DOHH2 (cell line): ENCODE results near the gene TULP1.

Source experiments
- H3F3A ChIP-seq: fragments of 200-600 bp; sonication (generic), shearing (Covaris generic); 2 replicates; pipeline ENCODE4 v1.6.0; 2016; ENCODE audit warnings: antibody characterized with exemption, mild to moderate bottlenecking; ENCODE audit not compliant: control insufficient read depth, insufficient read depth
- H3K27ac ChIP-seq: fragments of 200-600 bp; sonication (generic); 2 replicates; pipeline ENCODE4 v1.5.1; 2014; ENCODE audit warnings: low read depth, mild to moderate bottlenecking, low read length, moderate library complexity
- H3K27me3 ChIP-seq: fragments of 200-600 bp; sonication (generic); 2 replicates; pipeline ENCODE4 v1.6.1; 2014; ENCODE audit warnings: mild to moderate bottlenecking, low read length, mixed read lengths; ENCODE audit not compliant: control insufficient read depth
- H3K36me3 ChIP-seq: fragments of 200-600 bp; sonication (generic); 2 replicates; pipeline ENCODE4 v1.6.1; 2014; ENCODE audit warnings: mild to moderate bottlenecking, low read length, moderate library complexity, mixed read lengths; ENCODE audit not compliant: control insufficient read depth
- H3K4me1 ChIP-seq: fragments of 200-600 bp; sonication (generic); 2 replicates; pipeline ENCODE4 v1.6.1; 2014; ENCODE audit warnings: mild to moderate bottlenecking, low read length, mixed read lengths; ENCODE audit not compliant: control insufficient read depth
- H3K4me2 ChIP-seq: fragments of 200-600 bp; sonication (generic); 2 replicates; pipeline ENCODE4 v1.6.0; 2014; ENCODE audit warnings: mild to moderate bottlenecking, low read length, moderate library complexity
- H3K4me3 ChIP-seq: fragments of 200-600 bp; sonication (generic); 2 replicates; pipeline ENCODE4 v1.5.1; 2014; ENCODE audit warnings: mild to moderate bottlenecking, low read length, mixed read lengths
- H3K79me2 ChIP-seq: fragments of 200-600 bp; sonication (generic); 2 replicates; pipeline ENCODE4 v1.6.1; 2014; ENCODE audit warnings: mild to moderate bottlenecking, low read length, mixed read lengths; ENCODE audit not compliant: control insufficient read depth
- H3K9me2 ChIP-seq: fragments of 200-600 bp; sonication (generic); replicated peaks from 2 replicates; pipeline ENCODE4 v1.6.1; 2014; ENCODE audit warnings: mild to moderate bottlenecking, low read length, mixed read lengths; ENCODE audit not compliant: control insufficient read depth
- H3K9me3 ChIP-seq: fragments of 200-600 bp; sonication (generic); 2 replicates; pipeline ENCODE4 v1.6.1; 2014; ENCODE audit warnings: antibody characterized with exemption, low read length, mixed read lengths; ENCODE audit not compliant: control insufficient read depth, insufficient read depth
- H4K20me1 ChIP-seq: fragments of 200-600 bp; sonication (generic); 2 replicates; pipeline ENCODE4 v1.6.0; 2014; ENCODE audit warnings: low read depth, mild to moderate bottlenecking, antibody characterized with exemption, low read length, moderate library complexity; ENCODE audit not compliant: control insufficient read depth, insufficient read depth
- CTCF ChIP-seq: fragments of 200-600 bp; sonication (generic); IDR thresholded peaks from one replicate; pipeline ENCODE4 v1.5.1; 2014; ENCODE audit warnings: antibody characterized with exemption, mild to moderate bottlenecking, low read depth, low read length; ENCODE audit not compliant: poor library complexity, severe bottlenecking
- EZH2phosphoT487 ChIP-seq: fragments of 200-600 bp; sonication (generic); IDR thresholded peaks from 2 replicates; pipeline ENCODE4 v1.6.1; 2017; ENCODE audit warnings: borderline replicate concordance, mild to moderate bottlenecking, antibody characterized with exemption, low read length, moderate library complexity, mixed read lengths

TULP1 gene

GRCh38 chr6:35454391-35455110, 58.1 kb downstream of the TULP1 start:
- peaks cover 16% of the 10 kb centered on the region for H3K79me2 ChIP-seq
- H3F3A ChIP-seq, result 0 out of 2 replicates have a peak, but pooled peaks cover 2% of the 10 kb centered on the region
- H3K27ac ChIP-seq, result no peak overlapping the region
- H3K4me1 ChIP-seq, result peaks cover 22% of the 10 kb centered on the region
- no peaks in the 10 kb centered on the region for H3K9me3 ChIP-seq
- no peaks in the 10 kb centered on the region for H3K9me2 ChIP-seq
- no peak overlapping the region for H3K4me3 ChIP-seq
- H3K4me2 ChIP-seq, result no peak overlapping the region; the same call in 1 of the 2 replicates
- H3K27me3 ChIP-seq, result peaks cover 12% of the 10 kb centered on the region
- peaks cover 24% of the 10 kb centered on the region for H3K36me3 ChIP-seq
- H4K20me1 ChIP-seq, result peaks cover 3% of the 10 kb centered on the region; the same call in 1 of the 2 replicates
- TF ChIP-seq EZH2phosphoT487 (no peak), CTCF (no peak)

- no peak for TF ChIP-seq EZH2phosphoT487
- no peak for TF ChIP-seq CTCF
- H3K36me3 ChIP-seq, result peaks cover 20% of the 10 kb centered on the region
- peaks cover 2% of the 10 kb centered on the region; the same call in 1 of the 2 replicates for H4K20me1 ChIP-seq
- H3K27ac ChIP-seq, result no peak overlapping the region
- 0 out of 2 replicates have a peak, but pooled peaks cover 2% of the 10 kb centered on the region for H3F3A ChIP-seq
- no peaks in the 10 kb centered on the region for H3K9me3 ChIP-seq
- peaks cover 27% of the 10 kb centered on the region for H3K4me1 ChIP-seq
- H3K4me2 ChIP-seq, result peak overlapping the region; percentile 81
- H3K4me3 ChIP-seq, result peak overlapping the region; percentile 74
- peaks cover 16% of the 10 kb centered on the region for H3K79me2 ChIP-seq
- H3K27me3 ChIP-seq, result peaks cover 12% of the 10 kb centered on the region
- no peaks in the 10 kb centered on the region for H3K9me2 ChIP-seq
These were observed 59.5 kb downstream of the TULP1 start for GRCh38 chr6:35453236-35453635.

DNA sequence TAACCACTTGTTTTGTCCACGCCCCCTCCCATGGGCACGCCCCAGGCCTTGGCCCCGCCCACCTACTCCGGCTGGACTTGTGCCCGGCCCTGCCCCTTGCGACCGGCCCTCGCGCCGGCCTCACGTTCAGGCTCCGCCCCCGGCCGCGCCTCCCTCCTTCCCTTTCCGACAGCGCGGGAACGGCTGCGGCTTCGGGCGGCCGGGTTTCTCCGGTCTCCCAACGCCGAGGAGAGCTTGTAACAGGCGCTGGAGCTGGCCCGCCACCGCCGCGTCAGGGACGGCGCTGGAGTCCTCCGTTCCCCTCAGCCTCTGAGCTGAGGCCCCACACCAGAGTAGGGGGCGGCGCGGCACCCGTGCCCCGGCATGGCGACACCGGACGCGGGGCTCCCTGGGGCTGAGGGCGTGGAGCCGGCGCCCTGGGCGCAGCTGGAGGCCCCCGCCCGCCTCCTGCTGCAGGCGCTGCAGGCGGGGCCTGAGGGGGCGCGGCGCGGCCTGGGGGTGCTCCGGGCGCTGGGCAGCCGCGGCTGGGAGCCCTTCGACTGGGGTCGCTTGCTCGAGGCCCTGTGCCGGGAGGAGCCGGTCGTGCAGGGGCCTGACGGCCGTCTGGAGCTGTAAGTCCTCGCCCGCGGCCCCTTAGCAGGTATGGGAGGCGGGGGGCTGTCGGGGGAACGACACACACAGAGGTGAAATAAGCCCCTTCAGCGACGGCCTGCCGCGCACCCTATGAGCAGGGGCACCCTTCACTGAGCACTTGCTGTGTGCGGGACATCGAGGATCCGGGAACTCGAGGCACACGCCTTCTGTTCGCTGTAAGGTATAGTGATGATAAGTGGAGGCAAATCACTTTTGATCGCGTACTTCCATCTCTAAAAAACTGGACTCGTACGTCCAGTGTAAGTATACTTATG, 60.3 kb downstream of the TULP1 start, which contains the start of gene FANCE:
Gene FANCE (plus strand): TSS at position 156 of the 908 bp plus-strand sequence. CDS start 208 bp downstream, at position 364.
- Histone ChIP-seq H3K27me3 (peaks cover 12% of the 10 kb centered on the region), H3K4me1 (peaks cover 27% of the 10 kb centered on the region), H3K9me3 (no peaks in the 10 kb centered on the region), H3K27ac (no peak within 1 kb of the TSS), H3K4me2 (peak within 1 kb of the TSS; percentile 81), H3F3A (0 out of 2 replicates have a peak, but pooled peaks cover 2% of the 10 kb centered on the region), H3K36me3 (peaks cover 14% of the 10 kb centered on the region), H3K79me2 (peaks cover 16% of the 10 kb centered on the region), H3K4me3 (peak within 1 kb of the TSS; percentile 74), H4K20me1 (no peaks in the 10 kb centered on the region), H3K9me2 (no peaks in the 10 kb centered on the region)
- TF ChIP-seq EZH2phosphoT487, result no peak
- no peak for TF ChIP-seq CTCF
